GM21515 (cell line): ENCODE data around the gene ZNF521.

ENCODE experiments used
- ATAC-seq: cut with Tn5 transposase; IDR thresholded peaks from one replicate; pipeline ENCODE4 v1.9.1; 2021; ENCODE audit not compliant: unreplicated experiment

Gene ZNF521

GRCh38 chr18:25230658-25231326 is 121.2 kb downstream of the ZNF521 start:
- no peak for ATAC-seq

- ATAC-seq, result no peak
These were observed 122.0 kb downstream of the ZNF521 start for GRCh38 chr18:25229920-25230319.

GRCh38 chr18:25229081-25229480 is 122.9 kb downstream of the ZNF521 start:
- no peak for ATAC-seq

- no peak for ATAC-seq
These were observed 123.6 kb downstream of the ZNF521 start for GRCh38 chr18:25228410-25228809.

GRCh38 chr18:25225151-25225550 is 126.8 kb downstream of the ZNF521 start:
- ATAC-seq, result no peak

GRCh38 chr18:25223899-25224886 is 127.8 kb downstream of the ZNF521 start:
- no peak for ATAC-seq

- ATAC-seq, result no peak
These were observed 128.8 kb downstream of the ZNF521 start for GRCh38 chr18:25223211-25223610.

- no peak for ATAC-seq
These were observed 129.3 kb downstream of the ZNF521 start for GRCh38 chr18:25222648-25223047.

- ATAC-seq, result no peak
These were observed 141.3 kb downstream of the ZNF521 start for GRCh38 chr18:25210622-25211021.

- no peak for ATAC-seq
These were observed 159.9 kb downstream of the ZNF521 start for GRCh38 chr18:25192065-25192464.

- no peak for ATAC-seq
These were observed 161.5 kb downstream of the ZNF521 start for GRCh38 chr18:25190472-25190871.

- ATAC-seq, result no peak
These were observed 162.4 kb downstream of the ZNF521 start for GRCh38 chr18:25189391-25190185.

- ATAC-seq, result no peak
These were observed 164.3 kb downstream of the ZNF521 start for GRCh38 chr18:25187521-25188192.

- no peak for ATAC-seq
These were observed 165.1 kb downstream of the ZNF521 start for GRCh38 chr18:25186871-25187270.

- no peak for ATAC-seq
These were observed 170.0 kb downstream of the ZNF521 start for GRCh38 chr18:25181993-25182392.

GRCh38 chr18:25181581-25181980 is 170.4 kb downstream of the ZNF521 start:
- no peak for ATAC-seq

GRCh38 chr18:25180973-25181548 is 170.9 kb downstream of the ZNF521 start:
- ATAC-seq, result no peak

GRCh38 chr18:25177631-25178030 is 174.3 kb downstream of the ZNF521 start:
- ATAC-seq, result no peak

- no peak for ATAC-seq
These were observed 175.4 kb downstream of the ZNF521 start for GRCh38 chr18:25176518-25177042.
